PFSK-1 (cell line): ENCODE data around the gene SORBS1.

Experiments used
- FOXP2 ChIP-seq: optimal IDR thresholded peaks from 2 replicates; pipeline ENCODE3; 2011; ENCODE audit warnings: borderline replicate concordance, control low read depth, inconsistent platforms; ENCODE audit not compliant: insufficient read depth; ENCODE audit errors: extremely low read length, extremely low read depth
- POLR2AphosphoS5 ChIP-seq: IDR thresholded peaks from 2 replicates; pipeline ENCODE4 v1.6.1; 2012; ENCODE audit warnings: low read depth, mild to moderate bottlenecking, control low read depth, low read length, moderate library complexity
- REST ChIP-seq, 2 experiments: IDR thresholded peaks; 2 replicates each; pipeline versions ENCODE4 v1.6.1 to v1.8.0; 2011 to 2012; ENCODE audit warnings: low read depth in 2 of 2, low read length in 2 of 2, control low read depth in 1 of 2, inconsistent platforms in 1 of 2, mild to moderate bottlenecking in 1 of 2, moderate library complexity in 1 of 2; ENCODE audit not compliant: insufficient read depth in 1 of 2
- SIN3A ChIP-seq: IDR thresholded peaks from 2 replicates; pipeline ENCODE4 v1.6.1; 2012; ENCODE audit warnings: mild to moderate bottlenecking, low read length, moderate library complexity, borderline replicate concordance; ENCODE audit not compliant: insufficient read depth
- TAF1 ChIP-seq: IDR thresholded peaks from 2 replicates; pipeline ENCODE4 v1.6.1; 2012; ENCODE audit warnings: low read length, control low read depth, borderline replicate concordance; ENCODE audit not compliant: insufficient read depth

SORBS1 gene

GRCh38 chr10:95503526-95503925, 57.6 kb downstream of the SORBS1 start:
- TF ChIP-seq FOXP2 (no peak), POLR2AphosphoS5 (no peak), TAF1 (no peak), SIN3A (no peak), REST (IDR thresholded peaks at IDR 0.05; ENCODE audit: insufficient read depth in 1 of 2, low read depth in 2 of 2, low read length in 2 of 2) (no peak)

GRCh38 chr10:95503001-95503400, 58.2 kb downstream of the SORBS1 start:
- no peak for TF ChIP-seq FOXP2
- TF ChIP-seq POLR2AphosphoS5, result no peak
- TF ChIP-seq TAF1, result no peak
- no peak for TF ChIP-seq SIN3A
- no peak for TF ChIP-seq REST (IDR thresholded peaks at IDR 0.05; ENCODE audit: insufficient read depth in 1 of 2, low read depth in 2 of 2, low read length in 2 of 2)

GRCh38 chr10:95502377-95502776, 58.8 kb downstream of the SORBS1 start:
- TF ChIP-seq FOXP2 (no peak), REST (IDR thresholded peaks at IDR 0.05; ENCODE audit: insufficient read depth in 1 of 2, low read depth in 2 of 2, low read length in 2 of 2) (no peak), POLR2AphosphoS5 (no peak), TAF1 (no peak), SIN3A (no peak)

- TF ChIP-seq TAF1, result no peak
- TF ChIP-seq SIN3A, result no peak
- no peak for TF ChIP-seq REST (IDR thresholded peaks at IDR 0.05; ENCODE audit: insufficient read depth in 1 of 2, low read depth in 2 of 2, low read length in 2 of 2)
- no peak for TF ChIP-seq POLR2AphosphoS5
- TF ChIP-seq FOXP2, result no peak
Measured at GRCh38 chr10:95501203-95502094, 59.7 kb downstream of the SORBS1 start.
